Measurements from ENCODE around the gene PACRG.

The PACRG gene

DNA sequence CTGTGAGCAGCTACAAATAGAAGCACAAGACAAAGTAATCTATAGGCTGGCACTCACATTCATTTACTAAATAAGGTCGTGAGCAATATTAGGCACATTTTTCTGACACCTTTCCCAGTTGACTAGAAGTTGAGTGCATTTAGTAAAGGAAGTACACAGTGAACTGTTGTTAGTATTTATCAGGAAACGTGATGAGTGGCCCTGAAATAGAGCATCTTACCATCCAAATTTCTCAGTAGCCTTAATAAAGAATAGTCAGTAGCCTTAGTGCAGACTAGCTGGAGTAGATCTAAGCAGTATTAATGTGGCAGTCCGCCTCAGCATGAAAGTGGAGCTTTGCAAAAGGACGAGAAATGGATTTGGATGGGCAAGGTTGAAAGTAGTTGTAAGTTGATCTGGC lies 481.2 kb downstream of the PACRG start:
- Histone ChIP-seq H3K27me3 (ENCODE audit: insufficient read depth, low read depth) (no peaks in the 10 kb centered on the region), H3K27ac (no peak overlapping the region), H3K79me2 (ENCODE audit: insufficient read depth, low read depth) (no peaks in the 10 kb centered on the region), H3K4me3 (IDR thresholded peaks at IDR 0.05; ENCODE audit: insufficient read depth, low read depth, low read length) (no peak overlapping the region), H3K4me2 (no peak overlapping the region), H3K36me3 (ENCODE audit: insufficient read depth) (no peaks in the 10 kb centered on the region), H4K20me1 (ENCODE audit: insufficient read depth) (no peaks in the 10 kb centered on the region), H3K4me1 (ENCODE audit: low read depth, poor library complexity, severe bottlenecking) (no peaks in the 10 kb centered on the region), H3K9ac (no peak overlapping the region), H2AFZ (ENCODE audit: low read depth) (no peak overlapping the region)
- TF ChIP-seq CTCF (conservative IDR thresholded peaks at IDR 0.05; ENCODE audit: low read depth, low read length) = no peak

DNA sequence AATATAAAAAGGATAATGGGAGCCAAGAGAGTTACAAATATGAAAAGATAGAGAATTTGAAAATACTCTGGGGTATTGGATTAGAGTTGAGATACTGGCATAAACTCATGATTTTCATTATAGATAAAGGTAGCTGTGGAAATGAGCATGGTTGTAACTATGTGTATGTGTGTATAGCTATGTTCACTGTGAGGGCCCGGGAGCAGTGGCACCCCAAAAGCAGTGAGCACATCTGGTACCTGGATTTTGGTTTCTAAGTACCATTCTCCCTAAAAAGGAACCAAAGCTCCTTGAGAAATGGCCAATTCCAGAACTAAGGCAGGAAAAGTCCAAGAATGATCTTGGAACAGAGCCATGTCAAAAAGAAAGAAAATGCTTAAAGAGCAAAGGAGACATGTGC lies 484.3 kb downstream of the PACRG start:
- no peak overlapping the region for H2AFZ ChIP-seq (ENCODE audit: low read depth)

DNA sequence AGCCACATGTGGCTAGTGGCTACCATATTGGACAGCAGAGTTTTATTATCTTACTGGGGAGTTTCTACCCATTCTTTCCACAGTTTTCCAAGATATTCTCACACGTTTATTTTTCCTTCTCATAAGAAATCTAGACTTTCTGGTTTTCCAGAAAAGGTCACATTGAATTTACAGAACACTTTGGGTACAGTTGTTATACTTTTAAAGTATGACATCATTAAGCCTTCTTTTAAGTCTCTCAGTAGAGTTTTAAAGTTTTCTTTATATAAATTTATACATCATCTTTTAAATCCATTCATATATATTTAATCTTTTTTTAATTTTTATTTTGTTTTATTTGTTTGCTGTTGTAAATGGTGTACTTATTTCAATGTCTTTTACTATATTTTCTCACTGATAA lies 486.5 kb downstream of the PACRG start:
- no peak overlapping the region for H3K27ac ChIP-seq
- no peak for TF ChIP-seq CTCF (conservative IDR thresholded peaks at IDR 0.05; ENCODE audit: low read depth, low read length)
- no peaks in the 10 kb centered on the region for H3K4me1 ChIP-seq (ENCODE audit: low read depth, poor library complexity, severe bottlenecking)

More for the DNA sequence above, 484.3 kb downstream of the PACRG start:
- no peaks in the 10 kb centered on the region for H3K36me3 ChIP-seq (ENCODE audit: insufficient read depth)
- H3K4me2 ChIP-seq = no peak overlapping the region
- no peaks in the 10 kb centered on the region for H3K4me1 ChIP-seq (ENCODE audit: low read depth, poor library complexity, severe bottlenecking)
- H3K9ac ChIP-seq = no peak overlapping the region
- no peak overlapping the region for H3K27ac ChIP-seq
- H3K79me2 ChIP-seq (ENCODE audit: insufficient read depth, low read depth) = no peaks in the 10 kb centered on the region
- TF ChIP-seq CTCF (conservative IDR thresholded peaks at IDR 0.05; ENCODE audit: low read depth, low read length) = no peak
- H3K4me3 ChIP-seq (IDR thresholded peaks at IDR 0.05; ENCODE audit: insufficient read depth, low read depth, low read length) = no peak overlapping the region
- no peaks in the 10 kb centered on the region for H3K27me3 ChIP-seq (ENCODE audit: insufficient read depth, low read depth)
- no peaks in the 10 kb centered on the region for H4K20me1 ChIP-seq (ENCODE audit: insufficient read depth)

DNA sequence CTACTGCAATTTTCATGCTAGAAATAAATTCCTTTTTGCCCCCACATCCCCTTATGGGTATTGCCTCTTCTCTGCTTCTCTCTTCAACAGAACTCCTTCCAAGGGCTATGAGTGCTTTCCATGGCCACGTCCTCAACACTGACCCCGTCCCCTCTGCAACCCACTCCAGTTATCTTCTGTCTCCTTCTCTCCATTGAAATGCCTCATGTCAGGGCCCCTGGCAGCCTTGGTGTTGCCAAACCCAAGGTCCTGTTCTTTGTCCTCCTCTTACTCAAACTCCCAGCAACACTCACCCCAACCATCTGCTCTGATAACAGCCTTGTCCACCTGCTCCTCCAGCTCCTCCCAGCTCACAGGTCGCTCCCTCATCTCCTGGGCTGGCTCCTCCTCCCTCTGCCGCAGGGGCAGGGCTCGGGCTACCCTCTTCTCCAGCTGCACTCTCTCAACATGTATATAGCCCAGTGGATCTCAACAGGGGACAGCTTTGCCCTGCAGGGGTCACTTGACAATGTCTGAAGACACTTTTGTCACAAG lies 490.7 kb downstream of the PACRG start:
- no peaks in the 10 kb centered on the region for H3K27me3 ChIP-seq (ENCODE audit: insufficient read depth, low read depth)
- no peak overlapping the region for H3K4me2 ChIP-seq
- H3K36me3 ChIP-seq (ENCODE audit: insufficient read depth) = no peaks in the 10 kb centered on the region
- no peak for TF ChIP-seq CTCF (conservative IDR thresholded peaks at IDR 0.05; ENCODE audit: low read depth, low read length)
- H3K9ac ChIP-seq = no peak overlapping the region
- H4K20me1 ChIP-seq (ENCODE audit: insufficient read depth) = no peaks in the 10 kb centered on the region
- H3K4me1 ChIP-seq (ENCODE audit: low read depth, poor library complexity, severe bottlenecking) = no peaks in the 10 kb centered on the region
- no peaks in the 10 kb centered on the region for H3K79me2 ChIP-seq (ENCODE audit: insufficient read depth, low read depth)
- no peak overlapping the region for H3K27ac ChIP-seq
- H3K4me3 ChIP-seq (IDR thresholded peaks at IDR 0.05; ENCODE audit: insufficient read depth, low read depth, low read length) = no peak overlapping the region
- H2AFZ ChIP-seq (ENCODE audit: low read depth) = no peak overlapping the region

More for the DNA sequence above, 486.5 kb downstream of the PACRG start:
- Histone ChIP-seq H2AFZ (ENCODE audit: low read depth) (no peak overlapping the region), H3K9ac (no peak overlapping the region), H3K79me2 (ENCODE audit: insufficient read depth, low read depth) (no peaks in the 10 kb centered on the region), H3K4me2 (no peak overlapping the region), H3K36me3 (ENCODE audit: insufficient read depth) (no peaks in the 10 kb centered on the region), H3K4me3 (IDR thresholded peaks at IDR 0.05; ENCODE audit: insufficient read depth, low read depth, low read length) (no peak overlapping the region), H4K20me1 (ENCODE audit: insufficient read depth) (no peaks in the 10 kb centered on the region), H3K27me3 (ENCODE audit: insufficient read depth, low read depth) (no peaks in the 10 kb centered on the region)
